GM18502 (cell line): ENCODE measurements around the gene TENM4.

ENCODE experiments used
- ATAC-seq: cut with Tn5 transposase; IDR thresholded peaks from one replicate; pipeline ENCODE4 v1.9.1; 2021; ENCODE audit warnings: mild to moderate bottlenecking; ENCODE audit not compliant: unreplicated experiment, poor library complexity

The TENM4 gene

GRCh38 chr11:79440571-79441460 lies at the start of gene TENM4:
Gene TENM4, minus strand, starts transcription at chr11:79441030. Its CDS starts 371,086 bp downstream, at chr11:79069944.
- ATAC-seq = peak; percentile 38

GRCh38 chr11:79488286-79488685 lies 47.5 kb upstream of the TENM4 start:
- ATAC-seq = no peak

- no peak for ATAC-seq
Observed at GRCh38 chr11:79487412-79487811, 46.6 kb upstream of the TENM4 start.

- no peak for ATAC-seq
Observed at GRCh38 chr11:79486242-79486984, 45.6 kb upstream of the TENM4 start.

DNA sequence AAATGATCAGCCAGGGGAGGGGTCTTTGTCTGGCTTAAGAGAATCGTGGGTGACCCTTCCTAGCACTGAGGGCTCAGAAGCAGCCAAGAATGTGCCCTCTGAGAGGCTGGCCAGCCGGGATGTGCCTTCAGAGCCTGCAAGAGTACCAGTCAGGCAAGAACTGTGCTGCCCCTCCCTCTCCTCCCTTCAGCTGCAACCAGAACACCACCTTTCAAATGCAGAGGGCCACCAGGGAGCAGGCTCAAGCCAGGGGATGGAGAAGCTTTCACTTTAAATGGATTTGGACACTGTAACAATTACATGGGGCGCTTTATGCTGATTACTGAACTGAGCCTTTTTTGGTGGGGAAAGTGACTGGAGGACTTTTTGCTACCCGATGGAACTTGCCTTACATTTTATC lies 44.9 kb upstream of the TENM4 start:
- ATAC-seq = no peak

- no peak for ATAC-seq
Observed at GRCh38 chr11:79484872-79485271, 44.0 kb upstream of the TENM4 start.

DNA sequence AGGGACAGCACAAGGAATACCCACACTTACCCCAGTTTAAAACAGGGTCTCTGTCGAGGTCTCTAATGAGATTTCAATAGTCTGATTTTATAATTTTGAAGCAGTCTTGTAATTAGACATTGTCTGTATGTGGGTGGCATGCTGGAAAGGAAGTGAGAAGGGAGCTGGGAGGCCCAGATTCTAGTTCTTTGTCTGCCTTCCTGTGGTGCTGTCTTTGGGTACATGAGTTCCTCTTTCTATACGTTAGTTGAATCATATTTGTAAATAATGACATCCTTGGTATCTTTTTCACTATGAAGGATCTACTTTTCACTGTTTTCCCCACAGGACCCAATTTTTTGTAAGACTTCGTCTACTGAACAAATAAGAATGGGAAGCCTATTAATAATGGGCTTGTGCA lies 42.0 kb upstream of the TENM4 start:
- peak; percentile 92 for ATAC-seq

DNA sequence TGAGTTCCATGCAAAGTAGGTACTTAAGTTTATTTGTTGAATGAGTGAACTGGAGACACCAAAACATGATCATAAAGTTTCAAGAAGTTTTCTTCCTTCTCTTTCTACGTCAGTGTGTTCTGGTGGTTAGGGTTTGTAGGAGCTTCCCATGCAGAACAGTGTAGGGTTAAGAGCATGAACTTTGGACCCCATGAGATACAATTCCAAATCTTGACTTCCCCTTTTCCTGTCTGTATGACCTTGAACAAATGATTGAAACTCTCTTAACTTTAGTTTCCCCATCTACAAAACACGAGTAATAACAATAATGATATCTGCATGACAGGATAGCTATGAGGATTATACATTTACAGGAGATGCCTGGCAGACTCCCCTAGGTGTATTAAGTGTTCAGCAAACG lies 41.0 kb upstream of the TENM4 start:
- ATAC-seq = peak; percentile 34

DNA sequence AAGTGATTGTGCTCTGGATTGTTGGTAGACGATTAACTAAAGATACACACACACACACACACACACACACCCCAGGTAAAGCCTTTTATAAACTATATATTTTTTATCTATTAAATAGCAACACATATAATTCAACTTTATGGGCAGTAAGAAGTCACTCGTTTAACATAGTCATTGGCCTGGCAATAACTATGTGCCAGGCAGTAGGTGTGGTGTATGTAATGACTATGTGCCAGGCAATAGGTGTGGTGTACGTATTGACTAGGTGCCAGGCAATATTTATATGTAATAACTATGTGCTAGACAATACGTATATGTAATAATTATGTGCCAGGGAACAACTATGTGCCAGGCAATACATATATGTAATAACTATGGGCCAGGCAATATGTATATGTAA lies 40.0 kb upstream of the TENM4 start:
- no peak for ATAC-seq

DNA sequence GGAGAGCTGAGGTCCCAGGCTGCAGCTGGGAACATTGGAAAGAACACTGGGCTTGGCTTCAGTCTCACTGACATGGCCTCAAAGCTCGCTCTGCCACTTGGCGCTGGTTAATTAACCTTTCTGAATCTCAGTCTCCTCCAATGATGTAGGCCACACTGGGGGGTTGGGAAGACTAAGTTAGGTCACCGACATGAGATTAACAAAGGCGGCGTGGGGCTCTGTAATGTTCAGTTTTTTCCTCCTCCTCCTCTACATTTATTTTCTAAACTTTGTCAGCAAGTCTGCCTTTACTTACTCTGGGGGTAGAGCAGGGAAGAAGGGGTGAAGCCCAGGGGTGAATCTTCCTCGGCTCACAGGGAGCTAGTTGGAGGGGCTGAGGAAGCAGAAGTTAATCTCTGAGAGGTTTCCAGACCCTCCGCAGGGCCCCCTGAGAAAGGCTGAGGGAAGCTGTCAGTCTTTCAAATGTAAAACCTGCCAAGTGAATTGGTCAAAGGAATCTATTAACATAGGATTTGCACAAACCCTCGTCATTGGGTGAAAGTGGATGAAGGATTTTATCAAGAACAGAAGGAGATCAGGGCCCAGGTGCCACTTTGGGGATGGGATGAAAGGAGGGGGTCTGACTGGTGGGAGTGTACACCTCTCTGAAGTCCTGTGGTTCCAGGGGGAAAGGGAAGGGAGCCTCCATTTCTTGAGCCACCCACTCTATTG lies 32.1 kb upstream of the TENM4 start:
- no peak for ATAC-seq

- ATAC-seq = no peak
Observed at GRCh38 chr11:79471071-79471844, 30.4 kb upstream of the TENM4 start.

DNA sequence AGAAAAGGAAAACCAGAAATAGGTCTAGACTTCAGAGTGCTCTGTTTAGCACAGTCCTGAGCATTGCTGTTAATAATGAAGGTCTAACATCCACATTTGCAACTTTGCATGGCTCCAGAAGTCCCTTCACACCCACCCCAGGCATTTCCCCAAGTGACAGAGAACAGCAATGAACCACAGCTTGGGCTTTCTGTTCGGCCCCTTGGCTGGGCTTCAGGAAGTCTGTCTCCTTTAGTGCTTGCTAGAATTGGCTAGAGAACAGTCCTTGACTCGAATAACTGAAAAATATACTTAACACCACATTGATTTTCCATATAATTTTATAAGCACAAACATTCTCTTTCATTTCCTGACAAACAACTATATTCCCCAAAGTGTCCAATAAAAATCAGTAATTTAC lies 29.3 kb upstream of the TENM4 start:
- no peak for ATAC-seq

- ATAC-seq = no peak
Observed at GRCh38 chr11:79467761-79468160, 26.9 kb upstream of the TENM4 start.

DNA sequence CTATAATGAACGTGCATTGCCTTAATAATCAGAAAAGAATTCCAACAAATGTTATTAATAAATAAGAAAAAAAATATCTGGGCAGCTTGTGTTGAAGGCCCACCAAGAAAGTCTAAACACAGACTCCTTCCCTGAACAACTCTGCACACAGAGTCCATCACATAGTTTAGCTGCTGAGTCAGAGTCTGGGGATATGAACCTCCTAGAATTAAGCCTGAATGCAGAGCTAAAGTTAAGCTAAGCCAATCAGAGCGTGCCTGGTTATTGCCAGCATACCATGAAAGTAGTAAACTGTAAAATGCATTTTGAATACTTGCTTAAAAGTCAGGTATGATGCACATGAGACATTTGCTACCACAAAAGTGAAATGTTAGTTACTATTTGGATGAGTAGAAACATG lies 25.6 kb upstream of the TENM4 start:
- ATAC-seq = no peak

DNA sequence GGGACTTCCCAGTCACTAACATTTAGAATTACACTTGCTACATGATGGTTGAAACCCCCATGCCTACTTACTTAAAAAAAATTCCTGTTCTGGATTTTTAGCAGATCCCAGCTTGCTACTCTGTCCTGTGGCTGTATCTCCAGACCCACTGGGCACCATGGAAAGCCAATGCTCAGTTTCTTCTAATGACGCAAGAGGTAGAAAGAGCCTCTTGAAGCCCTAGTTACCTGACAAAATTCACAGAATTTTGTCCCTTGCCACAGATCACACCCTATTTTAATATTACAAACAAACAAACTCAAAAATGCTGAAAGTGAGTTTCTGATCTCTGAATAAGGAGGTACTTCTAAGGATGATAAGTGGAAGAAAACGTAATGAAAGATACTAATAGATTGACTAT lies 24.3 kb upstream of the TENM4 start:
- ATAC-seq = no peak

- no peak for ATAC-seq
Observed at GRCh38 chr11:79461666-79462645, 21.1 kb upstream of the TENM4 start.

DNA sequence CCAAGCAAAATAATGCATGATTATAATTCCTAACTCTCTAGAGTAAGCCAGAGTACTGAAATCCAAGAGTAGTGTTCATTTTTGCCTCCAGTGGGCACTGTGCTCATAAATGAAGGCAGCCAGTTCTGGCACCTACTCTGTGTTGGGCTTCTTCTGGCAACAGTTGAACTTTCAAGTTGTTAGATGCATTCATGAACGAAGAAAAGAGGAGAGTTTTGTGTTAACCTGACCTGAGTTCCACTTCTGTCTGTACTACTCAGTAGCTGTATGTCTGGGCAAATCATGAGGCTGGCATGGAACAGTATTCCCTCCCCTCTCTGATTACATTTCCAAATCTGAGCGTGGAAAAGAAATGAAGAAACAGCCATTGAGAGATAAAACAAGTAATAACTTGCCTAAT lies 20.3 kb upstream of the TENM4 start:
- peak; percentile 70 for ATAC-seq

DNA sequence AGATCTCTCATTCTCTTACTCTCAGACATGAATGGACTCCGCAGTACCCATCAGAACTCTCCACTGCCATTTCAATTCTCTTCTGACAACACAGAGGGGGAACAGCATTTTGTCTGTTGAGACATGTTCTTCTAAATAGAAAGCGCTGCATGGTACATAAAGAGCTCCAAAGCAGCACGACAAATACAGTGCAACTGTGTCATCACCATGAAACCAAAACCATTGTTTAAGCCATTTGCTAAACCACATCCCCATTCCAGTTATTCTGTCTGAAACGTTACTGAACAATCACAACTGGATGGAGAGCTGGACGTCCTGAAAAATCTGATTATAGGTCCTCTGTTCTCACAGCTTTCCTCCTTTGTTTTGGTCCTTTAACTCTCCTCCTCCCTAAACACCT lies 17.9 kb upstream of the TENM4 start:
- ATAC-seq = no peak

DNA sequence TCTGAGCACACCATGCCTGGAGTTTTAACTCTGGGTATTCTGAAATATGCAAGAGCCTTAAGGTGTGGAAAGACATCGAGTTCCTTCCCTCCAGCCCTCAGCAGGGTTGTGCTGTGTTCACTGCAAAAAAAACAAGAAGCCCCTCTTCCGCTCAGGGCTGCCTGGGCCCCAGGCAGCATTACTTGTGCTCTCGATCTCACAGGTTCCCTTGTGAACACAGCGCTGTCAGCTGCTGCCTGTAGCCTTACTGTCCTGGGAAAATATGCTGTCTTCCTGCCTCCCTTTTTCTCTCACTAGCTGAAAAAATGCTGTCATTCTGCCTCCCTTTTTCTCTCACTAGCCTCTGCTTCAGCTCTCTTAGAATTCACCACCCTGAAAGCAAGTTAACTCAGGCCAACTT lies 15.7 kb upstream of the TENM4 start:
- no peak for ATAC-seq
